Gastroesophageal sphincter (tissue), 3 donors: ENCODE data around the gene FAM168B.

Experiments used
- POLR2A ChIP-seq, 2 donors: fragments of 450-650 bp; IDR thresholded peaks; one replicate each; pipeline ENCODE4 v1.6.1; 2017; ENCODE audit warnings: antibody characterized with exemption in 2 of 2, mild to moderate bottlenecking in 2 of 2, moderate library complexity in 1 of 2
- TF ChIP-seq, protein P1 (sequence below), 4 experiments: fragments of 200-600 bp in 2 of 4; fragments of 450-650 bp in 2 of 4; sonication (generic) in 1 of 4; IDR thresholded peaks; one replicate each; pipeline ENCODE4 v1.5.1; 2017 to 2019; ENCODE audit warnings: antibody characterized with exemption in 4 of 4, mild to moderate bottlenecking in 2 of 4, moderate library complexity in 2 of 4

DNA sequence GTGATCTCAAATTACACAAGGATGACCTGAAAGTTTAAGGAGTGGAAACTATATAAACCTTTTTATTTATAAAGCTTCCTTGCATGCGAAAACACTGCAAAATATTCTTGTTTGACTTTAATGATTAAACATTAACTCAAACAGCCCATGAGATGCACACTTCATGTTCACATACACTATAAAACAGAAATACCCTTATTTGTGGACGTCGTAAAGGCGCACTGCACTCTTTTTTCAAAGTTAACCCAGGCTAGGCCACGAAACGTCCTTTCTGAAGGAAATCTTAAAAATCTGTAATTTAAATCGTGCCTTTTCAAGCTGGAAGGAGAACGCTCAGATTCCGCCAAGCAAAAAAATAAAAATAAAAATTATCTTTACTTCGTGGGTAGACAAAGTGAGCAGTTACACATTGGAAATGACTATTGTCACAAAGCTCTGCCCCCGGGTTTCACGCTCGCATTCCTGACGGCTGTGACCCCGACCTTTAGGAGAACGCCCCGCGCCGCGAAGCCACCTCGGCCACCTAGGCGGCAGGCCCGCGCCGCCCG, 728 bp downstream of the FAM168B start:
- TF ChIP-seq, protein P1, sequence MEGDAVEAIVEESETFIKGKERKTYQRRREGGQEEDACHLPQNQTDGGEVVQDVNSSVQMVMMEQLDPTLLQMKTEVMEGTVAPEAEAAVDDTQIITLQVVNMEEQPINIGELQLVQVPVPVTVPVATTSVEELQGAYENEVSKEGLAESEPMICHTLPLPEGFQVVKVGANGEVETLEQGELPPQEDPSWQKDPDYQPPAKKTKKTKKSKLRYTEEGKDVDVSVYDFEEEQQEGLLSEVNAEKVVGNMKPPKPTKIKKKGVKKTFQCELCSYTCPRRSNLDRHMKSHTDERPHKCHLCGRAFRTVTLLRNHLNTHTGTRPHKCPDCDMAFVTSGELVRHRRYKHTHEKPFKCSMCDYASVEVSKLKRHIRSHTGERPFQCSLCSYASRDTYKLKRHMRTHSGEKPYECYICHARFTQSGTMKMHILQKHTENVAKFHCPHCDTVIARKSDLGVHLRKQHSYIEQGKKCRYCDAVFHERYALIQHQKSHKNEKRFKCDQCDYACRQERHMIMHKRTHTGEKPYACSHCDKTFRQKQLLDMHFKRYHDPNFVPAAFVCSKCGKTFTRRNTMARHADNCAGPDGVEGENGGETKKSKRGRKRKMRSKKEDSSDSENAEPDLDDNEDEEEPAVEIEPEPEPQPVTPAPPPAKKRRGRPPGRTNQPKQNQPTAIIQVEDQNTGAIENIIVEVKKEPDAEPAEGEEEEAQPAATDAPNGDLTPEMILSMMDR (IDR thresholded peaks at IDR 0.05), result no peak
- TF ChIP-seq POLR2A (IDR thresholded peaks at IDR 0.05), result no peak
